ENCODE measurements around the gene EP400. TPM values are rescaled to one million over a fixed set of nuclear protein-coding genes. Genes with fewer than 3 reads are reported as not detected.

Gene EP400
- total RNA-seq, 4 donors from 2014 or later = 10.1 to 23.0 (median 20.9) TPM

GRCh38 chr12:132062481-132062880, 112.7 kb downstream of the EP400 start:
- Histone ChIP-seq H3K4me1 (no peaks in the 10 kb centered on the region), H3K27ac (no peak overlapping the region), H3K36me3 (peaks cover 22 to 98% (median 29%) of the 10 kb centered on the region in 3 donors), H3K9me3 (no peaks in the 10 kb centered on the region), H3K27me3 (no peaks in the 10 kb centered on the region), H3K4me3 (no peak overlapping the region)
- DNase-seq = no peak
- no peak for TF ChIP-seq CTCF (IDR thresholded peaks at IDR 0.05)
- no peak for TF ChIP-seq POLR2A (IDR thresholded peaks at IDR 0.05)
- intact Hi-C loops (cut with DNase I) = no loop called here
- WGBS, 2 donors = 87 to 92% methylated on average over 11 to 14 of the region's 14 CpGs

GRCh38 chr12:132063491-132063890, 113.7 kb downstream of the EP400 start:
- H3K4me3 ChIP-seq = no peak overlapping the region
- 72 to 79% methylated on average over 6 to 7 of the region's 10 CpGs for WGBS, 2 donors
- no peaks in the 10 kb centered on the region for H3K9me3 ChIP-seq
- no peaks in the 10 kb centered on the region for H3K4me1 ChIP-seq
- intact Hi-C loops (cut with DNase I) = no loop called here
- DNase-seq = no peak
- peaks cover 25 to 98% (median 32%) of the 10 kb centered on the region in 3 donors for H3K36me3 ChIP-seq
- H3K27ac ChIP-seq = no peak overlapping the region
- TF ChIP-seq POLR2A (IDR thresholded peaks at IDR 0.05) = no peak
- TF ChIP-seq CTCF (IDR thresholded peaks at IDR 0.05) = no peak
- no peaks in the 10 kb centered on the region for H3K27me3 ChIP-seq

- H3K36me3 ChIP-seq = peaks cover 25 to 99% (median 42%) of the 10 kb centered on the region in 3 donors
- H3K9me3 ChIP-seq = no peaks in the 10 kb centered on the region
- H3K4me1 ChIP-seq = no peaks in the 10 kb centered on the region
- DNase-seq = no peak
- H3K27me3 ChIP-seq = no peaks in the 10 kb centered on the region
- TF ChIP-seq CTCF (IDR thresholded peaks at IDR 0.05) = no peak
- no peak for TF ChIP-seq POLR2A (IDR thresholded peaks at IDR 0.05)
- H3K27ac ChIP-seq = no peak overlapping the region
- WGBS, 2 donors = 92 to 93% methylated on average over 3 to 18 of the region's 19 CpGs
- no peak overlapping the region for H3K4me3 ChIP-seq
- intact Hi-C loops (cut with DNase I) = no loop called here
Measured at GRCh38 chr12:132064631-132065030, 114.9 kb downstream of the EP400 start.

- no peak for DNase-seq
- Histone ChIP-seq H3K27ac (no peak overlapping the region), H3K4me3 (no peak overlapping the region), H3K9me3 (no peaks in the 10 kb centered on the region), H3K27me3 (no peaks in the 10 kb centered on the region), H3K36me3 (peaks cover 25 to 100% (median 42%) of the 10 kb centered on the region in 3 donors), H3K4me1 (no peaks in the 10 kb centered on the region)
- WGBS, 2 donors = 95 to 96% methylated on average over 6 to 8 of the region's 10 CpGs
- intact Hi-C loops (cut with DNase I) = no loop called here
- TF ChIP-seq CTCF (IDR thresholded peaks at IDR 0.05) (no peak), POLR2A (IDR thresholded peaks at IDR 0.05) (no peak)
Measured at GRCh38 chr12:132065203-132065602, 115.5 kb downstream of the EP400 start.

- H3K36me3 ChIP-seq = peaks cover 25 to 100% (median 42%) of the 10 kb centered on the region in 3 donors
Measured at GRCh38 chr12:132065609-132066344, 116.0 kb downstream of the EP400 start.

More at GRCh38 chr12:132065609-132066344, 116.0 kb downstream of the EP400 start:
- TF ChIP-seq POLR2A (IDR thresholded peaks at IDR 0.05) = no peak
- TF ChIP-seq CTCF (IDR thresholded peaks at IDR 0.05) = no peak
- no peaks in the 10 kb centered on the region for H3K4me1 ChIP-seq
- no peak overlapping the region for H3K27ac ChIP-seq
- intact Hi-C loops (cut with DNase I) = no loop called here
- no peak for DNase-seq
- H3K4me3 ChIP-seq = no peak overlapping the region
- H3K27me3 ChIP-seq = no peaks in the 10 kb centered on the region
- 65 to 83% methylated on average over 4 of the region's 4 CpGs for WGBS, 2 donors
- H3K9me3 ChIP-seq = no peaks in the 10 kb centered on the region
